Thyroid gland (tissue), 4 donors: ENCODE measurements around the gene GCSAML.

Experiments used
- POLR2A ChIP-seq, 2 donors: fragments of 450-650 bp; IDR thresholded peaks; one replicate each; pipeline ENCODE4 v1.6.1; 2017; ENCODE audit warnings: antibody characterized with exemption in 2 of 2, mild to moderate bottlenecking in 2 of 2, moderate library complexity in 1 of 2
- TF ChIP-seq, protein P1 (sequence below), 6 experiments: fragments of 200-600 bp in 3 of 6; fragments of 450-650 bp in 3 of 6; sonication (generic) in 3 of 6; IDR thresholded peaks; one replicate each; pipeline ENCODE4 v1.5.1; 2016 to 2019; ENCODE audit warnings: antibody characterized with exemption in 6 of 6, mild to moderate bottlenecking in 2 of 6, inconsistent platforms in 1 of 6, moderate library complexity in 1 of 6

DNA sequence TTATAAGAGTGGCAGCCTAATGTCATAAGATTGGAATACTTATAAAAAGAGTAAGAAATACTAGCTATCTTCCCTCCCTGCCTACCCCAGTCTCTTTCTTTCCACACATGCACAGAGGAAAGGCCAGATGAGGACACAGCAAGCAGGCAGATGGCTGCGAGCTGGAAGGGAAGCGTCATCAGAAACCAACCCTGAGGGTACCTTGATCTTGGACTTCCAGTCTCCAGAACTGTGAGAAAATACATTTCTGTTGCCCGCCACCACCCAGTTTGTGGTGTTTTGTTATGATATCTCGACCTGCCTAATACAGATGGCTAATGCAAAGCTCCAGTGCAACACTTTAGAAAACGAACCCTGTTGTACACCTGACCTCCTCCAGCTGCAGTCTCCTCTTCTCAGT lies 10.4 kb upstream of the GCSAML start:
- TF ChIP-seq, protein P1, sequence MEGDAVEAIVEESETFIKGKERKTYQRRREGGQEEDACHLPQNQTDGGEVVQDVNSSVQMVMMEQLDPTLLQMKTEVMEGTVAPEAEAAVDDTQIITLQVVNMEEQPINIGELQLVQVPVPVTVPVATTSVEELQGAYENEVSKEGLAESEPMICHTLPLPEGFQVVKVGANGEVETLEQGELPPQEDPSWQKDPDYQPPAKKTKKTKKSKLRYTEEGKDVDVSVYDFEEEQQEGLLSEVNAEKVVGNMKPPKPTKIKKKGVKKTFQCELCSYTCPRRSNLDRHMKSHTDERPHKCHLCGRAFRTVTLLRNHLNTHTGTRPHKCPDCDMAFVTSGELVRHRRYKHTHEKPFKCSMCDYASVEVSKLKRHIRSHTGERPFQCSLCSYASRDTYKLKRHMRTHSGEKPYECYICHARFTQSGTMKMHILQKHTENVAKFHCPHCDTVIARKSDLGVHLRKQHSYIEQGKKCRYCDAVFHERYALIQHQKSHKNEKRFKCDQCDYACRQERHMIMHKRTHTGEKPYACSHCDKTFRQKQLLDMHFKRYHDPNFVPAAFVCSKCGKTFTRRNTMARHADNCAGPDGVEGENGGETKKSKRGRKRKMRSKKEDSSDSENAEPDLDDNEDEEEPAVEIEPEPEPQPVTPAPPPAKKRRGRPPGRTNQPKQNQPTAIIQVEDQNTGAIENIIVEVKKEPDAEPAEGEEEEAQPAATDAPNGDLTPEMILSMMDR (IDR thresholded peaks at IDR 0.05): no peak
- no peak for TF ChIP-seq POLR2A (IDR thresholded peaks at IDR 0.05)
